Measurements from ENCODE around the gene ERRFI1.

GRCh38 chr1:8025061-8025670, 943 bp downstream of the ERRFI1 start:
- TF ChIP-seq POLR2A (IDR thresholded peaks at IDR 0.05) (no peak), CTCF (IDR thresholded peaks at IDR 0.05) (no peak)

Data from tibial nerve (tissue), 3 donors.